ENCODE results near the gene LASP1. TPM values are rescaled to one million over a fixed set of nuclear protein-coding genes. Genes with fewer than 3 reads are reported as not detected.

The LASP1 gene
- total RNA-seq, 1 experiment from 2014 or later, result 78.3 TPM

DNA sequence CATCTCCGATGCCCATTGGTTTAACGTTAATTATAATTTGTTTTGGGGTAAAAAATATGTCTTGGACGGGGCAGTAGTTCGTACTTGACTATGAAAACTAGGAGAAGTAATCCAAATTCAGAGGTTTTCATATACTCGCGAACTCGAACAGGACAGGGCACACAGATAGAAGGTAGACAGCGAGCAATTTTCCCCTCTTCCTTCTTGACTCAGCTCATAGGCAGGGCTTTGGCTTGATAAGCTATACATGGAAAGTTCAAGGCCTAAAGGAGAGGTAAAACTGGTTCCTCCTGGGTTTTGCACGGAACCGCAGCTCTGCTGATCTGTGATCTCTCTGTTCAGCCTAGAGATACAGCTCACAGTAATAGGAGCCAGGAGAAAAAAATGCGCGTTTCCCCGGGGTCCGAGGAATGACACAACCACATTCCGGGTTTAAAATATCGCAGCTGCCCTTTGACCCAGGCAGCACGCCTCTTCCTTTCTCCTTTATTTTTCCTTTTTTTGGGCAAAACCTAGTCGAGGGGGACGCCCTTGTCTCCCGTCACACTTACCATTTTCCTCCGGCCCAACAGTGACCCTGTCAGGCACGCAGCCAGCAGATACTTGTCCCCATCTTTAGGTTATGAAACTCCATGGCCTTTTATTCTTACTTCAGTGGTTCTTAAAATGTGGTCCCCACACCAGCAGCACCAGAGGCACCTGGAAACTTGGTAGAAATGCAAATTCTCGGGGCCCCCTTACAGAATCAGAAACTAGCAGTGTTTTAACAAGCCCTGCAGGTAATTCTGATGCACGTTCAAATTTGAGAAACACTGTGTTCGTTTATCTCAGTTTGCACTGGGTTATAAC is 1.7 kb upstream of the LASP1 start:
- DNase-seq (ENCODE audit: low spot score), result peak; percentile 42
- no peaks in the 10 kb centered on the region for H3K27me3 ChIP-seq (replicated peaks; ENCODE audit: insufficient read depth, low read depth, low read length, poor library complexity)
- CTCF ChIA-PET, result no interaction called here
- POLR2A ChIA-PET (ENCODE audit: low non-redundant PET), result no interaction called here
- no peaks in the 10 kb centered on the region for H3K36me3 ChIP-seq (ENCODE audit: insufficient read depth, low read length, poor library complexity, severe bottlenecking)
- peak overlapping the region; percentile 85 for H3K27ac ChIP-seq (ENCODE audit: low read depth, low read length, poor library complexity, severe bottlenecking)
- H3K4me1 ChIP-seq (ENCODE audit: insufficient read depth, low read length, poor library complexity, severe bottlenecking), result peaks cover 15% of the 10 kb centered on the region
- TF ChIP-seq EZH2 (IDR thresholded peaks at IDR 0.05; ENCODE audit: borderline replicate concordance, low read depth, low read length, poor library complexity, severe bottlenecking), result no peak
- TF ChIP-seq, protein P1, sequence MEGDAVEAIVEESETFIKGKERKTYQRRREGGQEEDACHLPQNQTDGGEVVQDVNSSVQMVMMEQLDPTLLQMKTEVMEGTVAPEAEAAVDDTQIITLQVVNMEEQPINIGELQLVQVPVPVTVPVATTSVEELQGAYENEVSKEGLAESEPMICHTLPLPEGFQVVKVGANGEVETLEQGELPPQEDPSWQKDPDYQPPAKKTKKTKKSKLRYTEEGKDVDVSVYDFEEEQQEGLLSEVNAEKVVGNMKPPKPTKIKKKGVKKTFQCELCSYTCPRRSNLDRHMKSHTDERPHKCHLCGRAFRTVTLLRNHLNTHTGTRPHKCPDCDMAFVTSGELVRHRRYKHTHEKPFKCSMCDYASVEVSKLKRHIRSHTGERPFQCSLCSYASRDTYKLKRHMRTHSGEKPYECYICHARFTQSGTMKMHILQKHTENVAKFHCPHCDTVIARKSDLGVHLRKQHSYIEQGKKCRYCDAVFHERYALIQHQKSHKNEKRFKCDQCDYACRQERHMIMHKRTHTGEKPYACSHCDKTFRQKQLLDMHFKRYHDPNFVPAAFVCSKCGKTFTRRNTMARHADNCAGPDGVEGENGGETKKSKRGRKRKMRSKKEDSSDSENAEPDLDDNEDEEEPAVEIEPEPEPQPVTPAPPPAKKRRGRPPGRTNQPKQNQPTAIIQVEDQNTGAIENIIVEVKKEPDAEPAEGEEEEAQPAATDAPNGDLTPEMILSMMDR (conservative IDR thresholded peaks at IDR 0.05; ENCODE audit: low read depth, low read length), result no peak
- H3K4me3 ChIP-seq (ENCODE audit: low read depth, low read length, poor library complexity, severe bottlenecking), result peak overlapping the region; percentile 89
- no TSS peak for BruUV-seq (replicated peaks)
- intact Hi-C loops (cut with micrococcal nuclease; ENCODE audit: unreplicated experiment), result loop anchor here (5.0 kb wide), 1 partner anchor 116 kb away; the partner anchor contains the start of gene PSMB3
- no peaks in the 10 kb centered on the region for H3K9me3 ChIP-seq (ENCODE audit: low read depth, low read length, poor library complexity, severe bottlenecking)

- Histone ChIP-seq H3K27me3 (replicated peaks; ENCODE audit: insufficient read depth, low read depth, low read length, poor library complexity) (no peaks in the 10 kb centered on the region), H3K4me1 (ENCODE audit: insufficient read depth, low read length, poor library complexity, severe bottlenecking) (peaks cover 16% of the 10 kb centered on the region), H3K4me3 (ENCODE audit: low read depth, low read length, poor library complexity, severe bottlenecking) (peak overlapping the region; percentile 89), H3K9me3 (ENCODE audit: low read depth, low read length, poor library complexity, severe bottlenecking) (no peaks in the 10 kb centered on the region), H3K27ac (ENCODE audit: low read depth, low read length, poor library complexity, severe bottlenecking) (peak overlapping the region; percentile 85), H3K36me3 (ENCODE audit: insufficient read depth, low read length, poor library complexity, severe bottlenecking) (no peaks in the 10 kb centered on the region)
- intact Hi-C loops (cut with micrococcal nuclease; ENCODE audit: unreplicated experiment), result loop anchor here (5.0 kb wide), 1 partner anchor 117 kb away; the partner anchor contains the start of gene PSMB3
- POLR2A ChIA-PET (ENCODE audit: low non-redundant PET), result interaction anchor here (0.7 to 1.3 kb wide), 2 partner anchors 15 to 534 kb away, joined by 3 to 8 read pairs; partner anchors contain the start of gene RPL23
- DNase-seq (ENCODE audit: low spot score), result peak; percentile 86
- no TSS peak for BruUV-seq (replicated peaks)
- CTCF ChIA-PET, result no interaction called here
- no peak for TF ChIP-seq EZH2 (IDR thresholded peaks at IDR 0.05; ENCODE audit: borderline replicate concordance, low read depth, low read length, poor library complexity, severe bottlenecking)
- TF ChIP-seq, protein P1 (conservative IDR thresholded peaks at IDR 0.05; ENCODE audit: low read depth, low read length), result peak; percentile 22; the same call in 1 of the 2 replicates
Measured at GRCh38 chr17:38868817-38869525, 887 bp upstream of the LASP1 start.

DNA sequence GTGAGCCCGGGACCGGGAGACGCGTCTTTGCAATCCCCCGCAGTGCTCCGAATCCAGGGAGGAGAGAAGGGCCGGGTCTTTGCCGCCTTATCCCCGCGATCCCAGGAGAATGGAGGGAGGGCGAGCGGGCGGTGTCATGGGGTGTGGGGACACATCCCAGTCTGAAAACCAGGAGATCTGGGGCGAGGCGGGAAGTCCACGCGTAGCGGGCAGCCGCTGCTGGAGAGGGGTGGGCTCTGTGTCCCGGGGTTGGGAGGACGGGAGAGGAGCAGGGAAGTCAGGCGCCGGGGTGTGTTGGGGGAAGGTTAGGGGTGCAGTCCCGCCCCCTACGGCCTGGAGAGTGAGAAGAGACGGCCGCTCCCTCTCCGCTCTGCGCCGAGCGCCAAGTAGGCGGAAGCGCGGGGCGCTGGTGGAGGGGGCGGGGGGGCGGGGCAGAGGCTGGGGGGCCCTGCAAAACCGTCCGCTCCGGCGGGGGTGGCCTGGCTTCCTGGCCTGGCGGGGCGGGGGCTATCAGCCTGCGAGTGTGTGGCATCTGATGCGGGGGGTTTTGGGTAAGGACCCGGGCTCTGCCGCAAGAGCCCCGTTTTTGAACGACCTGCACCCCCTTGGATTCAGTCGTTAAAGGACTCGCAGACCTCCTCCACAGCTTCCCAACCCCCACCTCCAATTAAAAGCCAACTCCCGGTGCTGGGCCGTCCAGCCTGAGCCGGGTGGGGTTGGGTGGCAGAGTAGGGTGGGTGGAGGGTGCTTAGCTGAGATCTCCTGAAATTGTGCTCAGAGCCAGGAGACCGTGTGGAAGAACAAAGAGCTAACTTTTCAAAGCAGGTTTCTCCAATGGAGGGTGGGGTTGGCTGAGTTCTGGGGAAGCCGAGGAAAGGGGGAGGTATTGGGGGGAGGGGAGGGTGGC is 654 bp downstream of the LASP1 start:
- Histone ChIP-seq H3K9me3 (ENCODE audit: low read depth, low read length, poor library complexity, severe bottlenecking) (no peaks in the 10 kb centered on the region), H3K27ac (ENCODE audit: low read depth, low read length, poor library complexity, severe bottlenecking) (peak overlapping the region; percentile 85), H3K36me3 (ENCODE audit: insufficient read depth, low read length, poor library complexity, severe bottlenecking) (no peaks in the 10 kb centered on the region), H3K4me3 (ENCODE audit: low read depth, low read length, poor library complexity, severe bottlenecking) (peak overlapping the region; percentile 89), H3K4me1 (ENCODE audit: insufficient read depth, low read length, poor library complexity, severe bottlenecking) (peaks cover 29% of the 10 kb centered on the region), H3K27me3 (replicated peaks; ENCODE audit: insufficient read depth, low read depth, low read length, poor library complexity) (no peaks in the 10 kb centered on the region)
- peak; percentile 42 for DNase-seq (ENCODE audit: low spot score)
- ChIA-PET POLR2A (ENCODE audit: low non-redundant PET) (interaction anchor here (1.1 kb wide), 1 partner anchor 17 kb away, joined by 4 read pairs; the partner anchor contains the start of gene RPL23), CTCF (no interaction called here)
- no peak for TF ChIP-seq EZH2 (IDR thresholded peaks at IDR 0.05; ENCODE audit: borderline replicate concordance, low read depth, low read length, poor library complexity, severe bottlenecking)
- TF ChIP-seq, protein P1 (conservative IDR thresholded peaks at IDR 0.05; ENCODE audit: low read depth, low read length), result no peak
- intact Hi-C loops (cut with micrococcal nuclease; ENCODE audit: unreplicated experiment), result no loop called here
- BruUV-seq (replicated peaks), result no TSS peak
